Neural crest cell (in vitro differentiated cells): Measurements from ENCODE around the gene MAGI2. TPM values are rescaled to one million over a fixed set of nuclear protein-coding genes. Genes with fewer than 3 reads are reported as not detected.
A peak's percentile ranks its signal among the peaks of the same experiment; 100 is the strongest.

Source experiments
- DNase-seq: peaks from one replicate; pipeline ENCODE4 v3.0.0; 2021; ENCODE audit warnings: low read depth, mixed read lengths, low spot score
- H3K27ac Mint-ChIP-seq: one replicate; pipeline ENCODE4 v1.8.0; 2021; ENCODE audit warnings: mild to moderate bottlenecking, mixed read lengths; ENCODE audit not compliant: unreplicated experiment
- H3K27me3 Mint-ChIP-seq: 2 replicates; pipeline ENCODE4 v1.8.0; 2021; ENCODE audit warnings: low read depth, mild to moderate bottlenecking, mixed read lengths
- H3K36me3 Mint-ChIP-seq: 2 replicates; pipeline ENCODE4 v1.8.0; 2021; ENCODE audit warnings: low read depth, mild to moderate bottlenecking, mixed read lengths
- H3K4me1 Mint-ChIP-seq: 2 replicates; pipeline ENCODE4 v1.8.0; 2021; ENCODE audit warnings: mixed read lengths
- H3K4me3 Mint-ChIP-seq: one replicate; pipeline ENCODE4 v1.8.0; 2021; ENCODE audit warnings: mild to moderate bottlenecking, mixed read lengths
- H3K9me3 Mint-ChIP-seq: 2 replicates; pipeline ENCODE4 v1.8.0; 2021; ENCODE audit warnings: mixed read lengths
- CTCF ChIP-seq: fragments of 200-600 bp; sonication (generic); conservative IDR thresholded peaks from 2 replicates; pipeline ENCODE4 v1.5.0; 2021; ENCODE audit warnings: antibody characterized with exemption, mild to moderate bottlenecking
- total RNA-seq: library from RNA; stranded (reverse); gene quantifications from 2 replicates; pipeline ENCODE4 v1.2.1, GENCODE V29; 2021

The MAGI2 gene
- total RNA-seq, 1 donor from 2014 or later: 10.0 TPM

- H3K27me3 Mint-ChIP-seq: peaks cover 3% of the 10 kb centered on the region
- no peak overlapping the region for H3K4me3 Mint-ChIP-seq
- H3K36me3 Mint-ChIP-seq: no peaks in the 10 kb centered on the region
- TF ChIP-seq CTCF: peak; percentile 86
- no peaks in the 10 kb centered on the region for H3K4me1 Mint-ChIP-seq
- no peak overlapping the region for H3K27ac Mint-ChIP-seq
- peak; percentile 28 for DNase-seq
- no peaks in the 10 kb centered on the region for H3K9me3 Mint-ChIP-seq
Measured at GRCh38 chr7:79298145-79298760, 155.2 kb downstream of the MAGI2 start.

- Mint-ChIP-seq H3K9me3 (no peaks in the 10 kb centered on the region), H3K36me3 (no peaks in the 10 kb centered on the region), H3K27me3 (peaks cover 3% of the 10 kb centered on the region), H3K27ac (no peak overlapping the region), H3K4me1 (peaks cover 6% of the 10 kb centered on the region), H3K4me3 (no peak overlapping the region)
- TF ChIP-seq CTCF: no peak
- no peak for DNase-seq
Measured at GRCh38 chr7:79296553-79297320, 156.7 kb downstream of the MAGI2 start.

GRCh38 chr7:79293655-79294142 lies 159.8 kb downstream of the MAGI2 start:
- no peak overlapping the region for H3K27ac Mint-ChIP-seq
- no peaks in the 10 kb centered on the region for H3K9me3 Mint-ChIP-seq
- no peak overlapping the region for H3K4me3 Mint-ChIP-seq
- no peaks in the 10 kb centered on the region for H3K36me3 Mint-ChIP-seq
- no peak for TF ChIP-seq CTCF
- peaks cover 3% of the 10 kb centered on the region for H3K27me3 Mint-ChIP-seq
- H3K4me1 Mint-ChIP-seq: peaks cover 10% of the 10 kb centered on the region
- no peak for DNase-seq

GRCh38 chr7:79292834-79293233 lies 160.6 kb downstream of the MAGI2 start:
- no peak for DNase-seq
- no peak overlapping the region for H3K4me3 Mint-ChIP-seq
- H3K27me3 Mint-ChIP-seq: peaks cover 3% of the 10 kb centered on the region
- H3K36me3 Mint-ChIP-seq: no peaks in the 10 kb centered on the region
- H3K9me3 Mint-ChIP-seq: no peaks in the 10 kb centered on the region
- H3K4me1 Mint-ChIP-seq: peaks cover 13% of the 10 kb centered on the region
- no peak overlapping the region for H3K27ac Mint-ChIP-seq
- TF ChIP-seq CTCF: no peak

- TF ChIP-seq CTCF: no peak
- peaks cover 13% of the 10 kb centered on the region for H3K4me1 Mint-ChIP-seq
- no peaks in the 10 kb centered on the region for H3K36me3 Mint-ChIP-seq
- H3K27ac Mint-ChIP-seq: no peak overlapping the region
- no peak overlapping the region for H3K4me3 Mint-ChIP-seq
- peaks cover 1% of the 10 kb centered on the region for H3K27me3 Mint-ChIP-seq
- H3K9me3 Mint-ChIP-seq: no peaks in the 10 kb centered on the region
- no peak for DNase-seq
Measured at GRCh38 chr7:79291498-79291865, 162.0 kb downstream of the MAGI2 start.
